Measurements from ENCODE around the gene F2RL3.

The F2RL3 gene

GRCh38 chr19:16888629-16889365 lies at the start of gene F2RL3:
F2RL3 (plus strand) TSS chr19:16888999; CDS start chr19:16889190, 191 bp downstream.
- no peak within 1 kb of the TSS for H3K4me3 ChIP-seq (ENCODE audit: low read depth, low read length)

GRCh38 chr19:16841391-16841926 lies 47.3 kb upstream of the F2RL3 start:
- no peak overlapping the region for H3K4me3 ChIP-seq (ENCODE audit: low read depth, low read length)

- no peak overlapping the region for H3K4me3 ChIP-seq (ENCODE audit: low read depth, low read length)
Observed at GRCh38 chr19:16846901-16847300, 41.9 kb upstream of the F2RL3 start.

GRCh38 chr19:16847430-16847829 lies 41.4 kb upstream of the F2RL3 start:
- H3K4me3 ChIP-seq (ENCODE audit: low read depth, low read length) = no peak overlapping the region

- H3K4me3 ChIP-seq (ENCODE audit: low read depth, low read length) = no peak overlapping the region
Observed at GRCh38 chr19:16849168-16849567, 39.6 kb upstream of the F2RL3 start.

- no peak overlapping the region for H3K4me3 ChIP-seq (ENCODE audit: low read depth, low read length)
Observed at GRCh38 chr19:16850133-16850532, 38.7 kb upstream of the F2RL3 start.

- H3K4me3 ChIP-seq (ENCODE audit: low read depth, low read length) = no peak overlapping the region
Observed at GRCh38 chr19:16851031-16851712, 37.6 kb upstream of the F2RL3 start.

- no peak overlapping the region for H3K4me3 ChIP-seq (ENCODE audit: low read depth, low read length)
Observed at GRCh38 chr19:16853066-16853465, 35.7 kb upstream of the F2RL3 start.

- H3K4me3 ChIP-seq (ENCODE audit: low read depth, low read length) = no peak overlapping the region
Observed at GRCh38 chr19:16856091-16856490, 32.7 kb upstream of the F2RL3 start.

- H3K4me3 ChIP-seq (ENCODE audit: low read depth, low read length) = no peak overlapping the region
Observed at GRCh38 chr19:16859626-16860025, 29.2 kb upstream of the F2RL3 start.

GRCh38 chr19:16860118-16860517 lies 28.7 kb upstream of the F2RL3 start:
- H3K4me3 ChIP-seq (ENCODE audit: low read depth, low read length) = no peak overlapping the region

- no peak overlapping the region for H3K4me3 ChIP-seq (ENCODE audit: low read depth, low read length)
Observed at GRCh38 chr19:16861011-16861410, 27.8 kb upstream of the F2RL3 start.

GRCh38 chr19:16861834-16862233 lies 27.0 kb upstream of the F2RL3 start:
- no peak overlapping the region for H3K4me3 ChIP-seq (ENCODE audit: low read depth, low read length)

- no peak overlapping the region for H3K4me3 ChIP-seq (ENCODE audit: low read depth, low read length)
Observed at GRCh38 chr19:16862826-16863415, 25.9 kb upstream of the F2RL3 start.

GRCh38 chr19:16867211-16867610 lies 21.6 kb upstream of the F2RL3 start:
- H3K4me3 ChIP-seq (ENCODE audit: low read depth, low read length) = no peak overlapping the region

GRCh38 chr19:16868423-16869130 lies 20.2 kb upstream of the F2RL3 start:
- no peak overlapping the region for H3K4me3 ChIP-seq (ENCODE audit: low read depth, low read length)

GRCh38 chr19:16869331-16869972 lies 19.3 kb upstream of the F2RL3 start:
- H3K4me3 ChIP-seq (ENCODE audit: low read depth, low read length) = no peak overlapping the region

- H3K4me3 ChIP-seq (ENCODE audit: low read depth, low read length) = no peak overlapping the region
Observed at GRCh38 chr19:16871871-16872270, 16.9 kb upstream of the F2RL3 start.

- no peak overlapping the region for H3K4me3 ChIP-seq (ENCODE audit: low read depth, low read length)
Observed at GRCh38 chr19:16872728-16873127, 16.1 kb upstream of the F2RL3 start.

GRCh38 chr19:16873594-16873993 lies 15.2 kb upstream of the F2RL3 start:
- no peak overlapping the region for H3K4me3 ChIP-seq (ENCODE audit: low read depth, low read length)

All from iPS-11a (cell line).